AG08396 (cell line): ENCODE results near the gene EEF1AKMT3.

Experiments used
- DNase-seq: peaks from one replicate; pipeline ENCODE4 v3.0.0; 2012; ENCODE audit warnings: low spot score, mixed read lengths

Gene EEF1AKMT3

GRCh38 chr12:57735198-57735855 is 37.1 kb upstream of the EEF1AKMT3 start:
- DNase-seq, result no peak

- DNase-seq, result no peak
These were observed 36.3 kb upstream of the EEF1AKMT3 start for GRCh38 chr12:57735952-57736740.

- DNase-seq, result no peak
These were observed 35.5 kb upstream of the EEF1AKMT3 start for GRCh38 chr12:57736741-57737466.

- peak; percentile 61 for DNase-seq
These were observed 34.6 kb upstream of the EEF1AKMT3 start for GRCh38 chr12:57737467-57738460.

GRCh38 chr12:57738661-57739237 is 33.7 kb upstream of the EEF1AKMT3 start, which contains the start of gene AGAP2:
Gene AGAP2 (minus strand): TSS chr12:57738742. CDS start chr12:57738246, 496 bp downstream.
- DNase-seq, result no peak

GRCh38 chr12:57739387-57739786 is 33.0 kb upstream of the EEF1AKMT3 start:
- no peak for DNase-seq

- no peak for DNase-seq
These were observed 32.4 kb upstream of the EEF1AKMT3 start for GRCh38 chr12:57739914-57740538.

- no peak for DNase-seq
These were observed 31.6 kb upstream of the EEF1AKMT3 start for GRCh38 chr12:57740656-57741412.

- DNase-seq, result no peak
These were observed 31.0 kb upstream of the EEF1AKMT3 start for GRCh38 chr12:57741413-57741789.

GRCh38 chr12:57741844-57742738 is 30.3 kb upstream of the EEF1AKMT3 start:
- no peak for DNase-seq

- DNase-seq, result no peak
These were observed 28.6 kb upstream of the EEF1AKMT3 start for GRCh38 chr12:57743769-57744168.

GRCh38 chr12:57744194-57744776 is 28.1 kb upstream of the EEF1AKMT3 start:
- DNase-seq, result peak; percentile 84

GRCh38 chr12:57744777-57745484 is 27.5 kb upstream of the EEF1AKMT3 start, which contains the start of gene TSPAN31:
Gene TSPAN31 (plus strand): TSS chr12:57745039. CDS start chr12:57745155, 116 bp downstream.
- peak; percentile 94 for DNase-seq

- DNase-seq, result no peak
These were observed 26.9 kb upstream of the EEF1AKMT3 start for GRCh38 chr12:57745485-57745881.

GRCh38 chr12:57746025-57746424 is 26.4 kb upstream of the EEF1AKMT3 start:
- no peak for DNase-seq

- no peak for DNase-seq
These were observed 23.4 kb upstream of the EEF1AKMT3 start for GRCh38 chr12:57749061-57749460.

- DNase-seq, result no peak
These were observed 21.6 kb upstream of the EEF1AKMT3 start for GRCh38 chr12:57750561-57751431.
